NK-92 (cell line): ENCODE data around the gene COL13A1.

Source experiments
- DNase-seq: peaks from one replicate; lab custom pipeline; 2025; ENCODE audit not compliant: unreplicated experiment; lab: John Stamatoyannopoulos, UW

Gene COL13A1

GRCh38 chr10:69961881-69962745, 160.4 kb downstream of the COL13A1 start:
- no peak for DNase-seq

DNA sequence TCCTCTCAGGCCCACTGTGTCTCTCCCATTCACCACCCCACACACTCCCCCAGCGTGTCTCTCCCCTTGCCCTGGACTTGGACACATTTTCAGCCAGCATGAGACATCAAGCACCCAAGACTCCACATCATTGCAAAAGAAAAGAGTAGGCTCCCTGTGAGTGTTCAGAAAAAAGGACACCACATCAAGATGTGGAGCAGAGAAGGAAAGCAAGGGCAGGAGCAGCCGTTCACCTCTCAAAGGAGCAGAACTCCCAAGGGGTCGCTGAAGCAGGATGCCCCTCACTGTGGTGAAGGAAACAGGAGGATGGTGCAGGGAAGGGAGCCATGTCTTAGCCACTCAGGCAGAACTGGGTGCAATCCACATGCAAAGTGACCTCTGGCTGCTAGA, 161.0 kb downstream of the COL13A1 start:
- DNase-seq = no peak

DNA sequence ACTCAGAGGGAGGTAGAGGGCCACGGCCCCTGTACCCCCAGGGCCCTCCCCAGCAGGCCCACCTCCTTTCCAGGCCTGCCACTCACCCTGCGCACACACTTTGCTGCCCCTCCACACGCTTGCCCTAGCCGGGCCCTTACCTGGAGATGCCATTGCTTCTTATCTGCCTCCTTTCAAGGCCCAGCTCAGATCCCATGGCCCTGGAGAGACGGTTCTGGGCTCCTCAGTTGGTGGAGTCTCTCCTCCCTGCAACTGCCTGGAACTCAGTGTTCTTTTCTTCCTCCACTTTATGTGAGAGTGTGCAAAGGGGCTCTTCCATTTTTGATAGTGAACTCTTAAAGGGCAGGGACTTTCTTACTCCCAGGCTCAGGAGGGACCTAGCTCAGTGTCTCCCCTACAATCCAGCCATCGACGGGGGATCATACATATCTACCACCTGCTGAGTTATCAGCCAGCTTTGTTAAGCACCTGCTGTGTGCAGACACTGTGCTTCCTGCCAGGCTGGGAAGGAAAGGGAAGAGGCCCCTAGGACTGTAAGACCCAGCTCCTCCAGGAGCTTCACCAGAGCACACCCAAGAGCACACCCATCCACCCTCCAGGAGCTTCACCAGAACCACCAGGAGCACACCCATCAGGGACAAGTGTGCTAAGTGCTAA, 161.6 kb downstream of the COL13A1 start:
- no peak for DNase-seq

DNA sequence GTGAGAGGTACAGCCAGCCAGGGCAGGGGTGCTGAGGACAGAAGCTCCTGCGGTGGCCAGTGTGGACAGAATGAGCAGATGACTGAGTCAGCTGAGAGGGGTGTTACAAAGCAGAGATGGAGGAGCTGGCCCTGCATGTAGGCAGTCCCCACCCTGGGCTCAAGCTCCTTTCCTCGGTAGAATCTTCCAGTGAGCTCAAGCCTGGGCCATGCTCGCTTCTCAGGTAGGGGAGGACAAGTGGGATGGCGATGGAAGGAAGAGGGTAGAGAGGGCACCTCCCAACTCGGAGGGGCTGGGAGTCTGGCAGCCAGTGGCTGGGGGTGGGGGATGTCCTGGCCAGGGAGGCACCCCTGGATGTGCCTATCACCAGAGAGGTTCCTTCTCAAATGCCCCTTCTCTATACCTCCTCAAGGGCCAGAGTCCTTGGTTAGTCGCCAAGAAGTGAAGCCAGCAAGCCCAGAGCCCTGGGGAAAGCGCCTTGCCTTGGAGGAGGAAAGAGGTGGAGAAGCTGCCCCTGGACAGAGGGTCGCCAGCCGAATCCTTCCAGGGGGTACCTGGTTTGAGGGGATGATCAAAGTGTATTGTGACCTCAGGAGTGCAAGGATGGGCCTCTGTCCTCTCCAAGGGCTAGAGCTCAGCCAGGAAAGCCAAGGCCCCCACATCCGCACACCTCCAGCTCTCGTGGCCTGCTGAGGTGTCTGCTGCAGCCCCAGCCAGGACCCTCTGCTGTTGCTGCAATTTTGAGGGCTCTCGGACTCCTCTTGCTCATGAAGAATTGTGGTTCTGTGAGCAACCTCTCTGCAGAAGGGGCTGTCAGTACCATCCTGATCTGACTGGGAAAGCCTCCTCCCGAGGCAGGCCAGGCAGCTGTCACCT, 162.4 kb downstream of the COL13A1 start:
- DNase-seq = no peak

- no peak for DNase-seq
These were observed 163.4 kb downstream of the COL13A1 start for GRCh38 chr10:69965086-69965485.

GRCh38 chr10:69965919-69966662, 164.4 kb downstream of the COL13A1 start:
- no peak for DNase-seq

DNA sequence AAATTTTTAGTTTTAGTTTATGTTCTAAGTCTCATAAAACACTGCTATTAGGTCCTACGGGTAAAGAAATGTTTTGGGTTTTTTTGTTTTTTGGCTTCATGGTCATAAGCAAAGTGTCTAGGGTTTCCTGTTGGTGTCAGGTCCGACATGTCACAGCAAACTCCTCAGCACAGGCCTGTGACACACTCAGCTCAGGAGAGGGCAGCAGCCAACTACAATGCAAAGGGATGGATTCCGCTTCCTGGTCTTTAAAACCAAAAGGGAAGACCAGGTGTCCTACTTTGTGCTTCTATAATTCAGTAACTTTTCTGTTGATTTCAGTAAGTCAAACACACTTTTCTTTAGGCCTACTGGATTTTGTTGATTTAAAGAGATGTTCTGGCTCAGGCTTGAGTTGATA, 167.1 kb downstream of the COL13A1 start:
- no peak for DNase-seq

DNA sequence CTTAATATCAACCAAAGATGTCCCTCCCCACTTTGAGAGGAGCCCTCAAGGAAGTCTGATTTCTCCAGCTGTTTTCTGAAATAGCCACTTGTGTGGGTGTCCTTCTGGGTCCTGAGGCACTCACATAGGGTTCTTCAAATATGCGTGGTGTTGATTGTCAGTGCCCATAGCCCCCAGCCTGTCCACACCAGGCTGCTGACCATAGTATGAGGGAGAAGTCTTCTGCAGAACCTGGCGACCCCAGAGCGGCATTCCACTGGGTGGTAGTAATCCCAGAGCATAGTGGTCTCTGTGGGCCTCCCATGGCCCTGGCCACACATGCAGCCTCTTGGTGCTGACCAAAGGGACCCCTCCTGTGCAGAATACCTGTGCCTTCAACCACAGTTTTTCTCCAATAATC, 168.3 kb downstream of the COL13A1 start:
- no peak for DNase-seq

DNA sequence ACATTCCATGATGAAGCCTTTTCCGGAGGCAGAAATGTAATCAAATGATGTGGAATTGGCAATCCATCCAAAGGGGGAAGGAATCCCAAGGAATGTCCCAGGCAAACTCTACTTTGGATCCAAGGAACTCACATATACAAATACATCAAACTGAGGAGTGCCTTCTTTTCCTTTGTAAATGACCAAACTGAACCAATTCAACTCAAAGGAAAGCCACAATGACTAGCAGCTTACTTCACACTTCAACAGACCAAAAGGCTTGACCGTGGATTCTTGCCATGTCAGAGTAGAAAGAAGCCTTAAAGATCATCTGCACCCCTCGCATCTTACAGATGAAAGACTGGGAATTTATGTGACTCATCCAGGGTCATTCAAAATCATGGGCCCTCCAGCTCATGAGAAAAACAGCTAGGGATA, 171.3 kb downstream of the COL13A1 start:
- no peak for DNase-seq

- no peak for DNase-seq
These were observed 172.0 kb downstream of the COL13A1 start for GRCh38 chr10:69973678-69974077.

DNA sequence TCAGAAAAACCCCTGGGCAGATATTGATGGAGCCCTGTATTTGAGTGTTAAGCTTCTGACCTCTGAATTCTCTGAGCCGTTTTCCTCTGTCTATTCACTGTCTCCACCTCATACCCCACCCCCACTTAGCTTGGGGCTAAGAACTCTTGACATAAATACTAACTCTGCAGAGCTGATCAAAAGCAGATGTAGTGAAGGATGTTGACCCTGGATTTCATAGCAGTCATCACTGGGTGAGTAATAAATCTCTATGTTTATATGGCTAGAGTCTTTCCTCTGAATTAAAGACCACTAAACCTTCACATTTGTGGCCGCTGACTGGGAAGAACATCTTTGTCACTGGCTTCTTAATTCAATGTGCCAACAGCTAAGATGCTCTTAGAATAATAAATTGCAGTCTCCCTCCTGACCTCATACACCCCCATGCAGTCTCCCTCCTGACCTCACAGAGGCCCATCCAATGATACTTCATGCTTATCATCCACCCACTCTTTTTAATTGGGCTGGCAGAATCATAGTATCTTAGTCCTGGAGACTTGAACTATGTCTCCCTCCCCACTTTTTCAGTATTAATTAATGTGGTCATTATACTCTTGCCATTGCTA, 172.9 kb downstream of the COL13A1 start:
- DNase-seq = no peak

GRCh38 chr10:69976795-69977546, 175.3 kb downstream of the COL13A1 start:
- no peak for DNase-seq

- DNase-seq = no peak
These were observed 177.5 kb downstream of the COL13A1 start for GRCh38 chr10:69979174-69979573.

- DNase-seq = no peak
These were observed 179.0 kb downstream of the COL13A1 start for GRCh38 chr10:69980672-69981071.

DNA sequence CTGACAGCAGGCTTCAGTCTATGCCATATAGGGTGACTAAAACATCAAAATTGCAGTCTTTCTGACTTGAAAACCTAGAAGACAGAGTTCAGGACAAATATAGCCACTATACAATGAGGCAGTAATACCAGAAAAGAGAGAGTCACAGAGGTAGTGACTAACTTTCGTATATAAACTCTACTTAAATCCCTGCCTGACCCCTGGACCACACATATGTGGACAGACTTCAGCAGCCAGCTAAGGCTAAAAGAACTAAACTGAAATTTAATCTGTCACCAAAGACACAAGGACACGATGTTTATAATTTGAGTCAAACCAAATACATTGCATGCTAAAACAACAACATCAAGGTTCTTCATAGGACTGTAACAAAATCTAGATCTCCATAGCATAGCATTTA, 186.4 kb downstream of the COL13A1 start:
- no peak for DNase-seq

DNA sequence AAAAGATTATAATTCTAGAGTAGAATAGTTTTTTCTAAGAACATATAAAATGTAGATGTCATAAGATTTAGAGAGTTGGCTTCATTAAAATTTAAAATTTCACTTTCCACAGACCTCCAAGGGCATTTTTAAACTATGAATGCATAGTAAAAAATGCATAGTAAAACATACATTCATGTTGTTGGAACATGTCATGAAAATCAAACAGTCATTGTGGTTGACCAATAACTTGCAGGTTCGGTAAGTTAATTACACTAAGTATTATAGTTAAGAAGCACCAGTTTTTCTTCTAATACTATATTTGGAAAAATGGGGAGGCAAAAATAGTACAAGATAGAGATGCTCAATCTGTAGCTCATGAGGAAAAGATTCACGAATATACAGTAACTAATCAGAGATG, 189.4 kb downstream of the COL13A1 start:
- no peak for DNase-seq

DNA sequence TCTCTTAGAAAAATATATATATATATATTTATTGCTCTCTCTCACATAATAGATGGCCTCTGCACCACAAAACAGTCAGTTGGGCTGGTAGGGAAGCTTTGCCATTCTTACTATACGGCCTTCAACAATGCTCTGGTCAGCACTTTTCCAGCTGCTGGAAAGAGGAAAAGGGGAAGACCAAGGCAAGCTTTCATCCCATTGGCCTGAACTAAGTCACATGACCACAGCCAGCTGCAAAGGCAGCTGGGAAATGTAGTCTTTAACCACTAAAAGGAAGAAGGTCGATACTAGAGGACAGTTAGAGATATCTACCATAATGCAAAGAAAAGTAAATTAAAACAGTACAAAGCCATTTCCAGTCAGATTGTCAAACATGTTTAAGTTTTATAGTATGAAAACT, 192.6 kb downstream of the COL13A1 start:
- no peak for DNase-seq

DNA sequence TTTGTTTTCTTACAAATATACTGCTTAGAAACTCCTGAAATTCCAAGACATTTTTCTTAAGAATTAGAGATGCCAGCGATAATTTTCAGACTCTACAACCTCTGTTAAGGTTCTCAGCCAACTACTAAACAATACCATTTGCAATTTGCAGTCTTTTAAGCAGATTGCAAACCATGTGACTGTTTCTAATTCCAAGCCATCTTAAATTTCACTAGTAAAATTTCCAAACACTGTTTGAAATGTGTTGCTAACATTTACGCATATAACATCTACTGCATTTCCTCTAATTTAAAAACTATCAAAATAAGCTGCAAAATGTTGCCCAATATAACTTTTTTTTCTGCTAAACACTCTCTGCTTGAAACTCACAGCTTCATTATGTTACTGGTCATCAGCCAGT, 194.9 kb downstream of the COL13A1 start:
- DNase-seq = no peak

DNA sequence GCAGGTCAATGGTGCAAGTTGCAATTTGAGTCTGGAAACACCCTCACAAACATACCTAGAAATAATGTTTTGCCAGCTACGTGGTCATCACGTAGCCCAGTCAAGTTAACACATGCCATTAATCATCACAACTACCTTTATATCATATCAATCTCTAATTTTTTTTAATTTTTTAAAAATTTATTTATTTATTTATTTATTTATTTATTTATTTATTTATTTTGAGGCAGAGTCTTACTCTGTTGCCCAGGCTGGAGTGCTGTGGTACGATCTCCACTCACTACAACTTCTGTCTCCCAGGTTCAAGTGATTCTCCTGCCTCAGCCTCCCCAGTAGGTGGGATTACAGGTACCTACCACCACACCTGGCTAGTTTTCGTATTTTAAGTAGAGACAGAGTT, 198.6 kb downstream of the COL13A1 start:
- no peak for DNase-seq
